IMR-90 (cell line): Measurements from ENCODE around the gene PUS3.

Source experiments
- CTCF ChIP-seq: conservative IDR thresholded peaks from 2 replicates; pipeline ENCODE4 v1.5.1; 2012; ENCODE audit warnings: mild to moderate bottlenecking, low read depth, low read length, improper control_type of control experiment
- ELK1 ChIP-seq: fragments of 150-350 bp; IDR thresholded peaks from 2 replicates; pipeline ENCODE4 v1.6.1; 2016; ENCODE audit warnings: low read depth, mild to moderate bottlenecking, low read length, moderate library complexity, borderline replicate concordance
- POLR2A ChIP-seq: IDR thresholded peaks from 2 replicates; pipeline ENCODE4 v1.6.1; 2012; ENCODE audit warnings: mild to moderate bottlenecking, low read depth, low read length
- RAD21 ChIP-seq: IDR thresholded peaks from 2 replicates; pipeline ENCODE4 v1.6.1; 2012; ENCODE audit warnings: low read length, improper control_type of control experiment
- RCOR1 ChIP-seq: IDR thresholded peaks from 2 replicates; pipeline ENCODE4 v1.6.1; 2012; ENCODE audit warnings: mild to moderate bottlenecking, low read length, improper control_type of control experiment; ENCODE audit not compliant: insufficient replicate concordance

- no peak for TF ChIP-seq RAD21
- no peak for TF ChIP-seq CTCF
- no peak for TF ChIP-seq POLR2A
- TF ChIP-seq RCOR1 = no peak
- TF ChIP-seq ELK1 = no peak
Observed at GRCh38 chr11:125925804-125926203, 22.8 kb upstream of the PUS3 start.
